Keratinocyte (primary cell): ENCODE data around the gene CBX2. TPM values are rescaled to one million over a fixed set of nuclear protein-coding genes. Genes with fewer than 3 reads are reported as not detected.

Experiments
- DNase-seq: peaks from one replicate; pipeline ENCODE4 v3.0.0-alpha.2; 2011; ENCODE audit warnings: low read depth, missing footprints, low spot score
- FAIRE-seq: peaks from 2 replicates; lab custom pipeline; 2011; peaks lifted over from hg19 to GRCh38; lab: Jason Lieb, UNC
- H2AFZ ChIP-seq: 2 replicates; pipeline ENCODE4 v1.6.0; 2012; ENCODE audit warnings: low read length, control low read depth, inconsistent platforms; ENCODE audit not compliant: control insufficient read depth
- H3K27ac ChIP-seq: 2 replicates; pipeline ENCODE4 v1.5.1; 2011; ENCODE audit warnings: low read length; ENCODE audit not compliant: control insufficient read depth, insufficient read depth
- H3K27me3 ChIP-seq: 3 replicates; pipeline ENCODE4 v1.6.0; 2011; ENCODE audit warnings: low read length; ENCODE audit not compliant: control insufficient read depth, insufficient read depth; ENCODE audit errors: extremely low read depth
- H3K36me3 ChIP-seq, 2 experiments: 2 replicates in 1 of 2; 3 replicates in 1 of 2; pipeline ENCODE4 v1.5.1; 2011; ENCODE audit warnings: low read length in 2 of 2, mild to moderate bottlenecking in 1 of 2; ENCODE audit not compliant: control insufficient read depth in 2 of 2, insufficient read depth in 2 of 2; ENCODE audit errors: extremely low read depth in 1 of 2
- H3K4me1 ChIP-seq: 3 replicates; pipeline ENCODE4 v1.5.1; 2011; ENCODE audit warnings: low read length; ENCODE audit not compliant: control insufficient read depth, insufficient read depth; ENCODE audit errors: extremely low read depth
- H3K4me2 ChIP-seq: 3 replicates; pipeline ENCODE4 v1.6.0; 2011; ENCODE audit warnings: low read depth, low read length; ENCODE audit not compliant: control insufficient read depth, insufficient read depth; ENCODE audit errors: extremely low read depth
- H3K4me3 ChIP-seq, 3 experiments: fragments of 200-600 bp in 1 of 3; sonication (generic) in 1 of 3; 2 replicates in 2 of 3; 3 replicates in 1 of 3; pipeline ENCODE4 v1.5.1; 2011 to 2016; ENCODE audit warnings: low read length in 3 of 3, mild to moderate bottlenecking in 3 of 3, control low read depth in 2 of 3, inconsistent platforms in 1 of 3, low read depth in 1 of 3, mixed read lengths in 1 of 3, mixed run types in 1 of 3, moderate library complexity in 1 of 3; ENCODE audit not compliant: control insufficient read depth in 2 of 3, insufficient read depth in 2 of 3; ENCODE audit errors: extremely low read depth in 1 of 3
- H3K79me2 ChIP-seq: 2 replicates; pipeline ENCODE4 v1.6.0; 2012; ENCODE audit warnings: low read length; ENCODE audit not compliant: control insufficient read depth, insufficient read depth
- H3K9ac ChIP-seq: 3 replicates; pipeline ENCODE4 v1.6.0; 2011; ENCODE audit warnings: low read length; ENCODE audit not compliant: control insufficient read depth, insufficient read depth; ENCODE audit errors: extremely low read depth
- H3K9me1 ChIP-seq: 3 replicates; pipeline ENCODE4 v1.6.0; 2011; ENCODE audit warnings: low read length; ENCODE audit not compliant: control insufficient read depth, insufficient read depth; ENCODE audit errors: extremely low read depth
- H3K9me3 ChIP-seq: 2 replicates; pipeline ENCODE4 v1.5.1; 2012; ENCODE audit warnings: low read depth, low read length; ENCODE audit not compliant: control insufficient read depth
- H4K20me1 ChIP-seq: 3 replicates; pipeline ENCODE4 v1.6.0; 2011; ENCODE audit warnings: low read length; ENCODE audit not compliant: control insufficient read depth, insufficient read depth; ENCODE audit errors: extremely low read depth
- EZH2 ChIP-seq: IDR thresholded peaks from one replicate; pipeline ENCODE4 v1.6.1; 2012; ENCODE audit warnings: inconsistent platforms, mild to moderate bottlenecking, low read length, moderate library complexity
- dilution Hi-C: fragments of 300-500 bp; cut with MboI; formaldehyde crosslinking; loops from one replicate; pipeline ENCODE4 v1.7.0; 2020; ENCODE audit warnings: low sequenced_read_pairs; ENCODE audit not compliant: extremely low pct_ligation_motif_present
- polyA plus RNA-seq, 5 experiments: library from polyadenylated mRNA; depleted of rRNA in 3 of 5; stranded (reverse) in 3 of 5; stranded (forward) in 1 of 5; unstranded in 1 of 5; fragments of >200 nt; gene quantifications; 1 replicate in 1 of 5; 2 replicates in 3 of 5; 3 replicates in 1 of 5; pipeline versions ENCODE4 v1.2.1 to v1.2.3, GENCODE V29; 2011 to 2012; ENCODE audit warnings: missing spikeins in 2 of 5, low read depth in 1 of 5, low replicate concordance in 1 of 5
- TF ChIP-seq, protein P1 (sequence below), 3 experiments: IDR thresholded peaks in 1 of 3; conservative IDR thresholded peaks in 1 of 3; optimal IDR thresholded peaks in 1 of 3; 2 replicates in 2 of 3; 3 replicates in 1 of 3; pipeline versions ENCODE3 to v1.5.1; 2011; ENCODE audit warnings: low read length in 3 of 3, mild to moderate bottlenecking in 3 of 3, moderate library complexity in 2 of 3, control low read depth in 1 of 3, inconsistent platforms in 1 of 3; ENCODE audit not compliant: insufficient read depth in 2 of 3; ENCODE audit errors: extremely low read depth in 1 of 3

CBX2 gene
- polyA plus RNA-seq, 1 donor (not counting 4 experiments of a cell fraction or from before 2014, with no cell fraction given), result 1.7 TPM

DNA sequence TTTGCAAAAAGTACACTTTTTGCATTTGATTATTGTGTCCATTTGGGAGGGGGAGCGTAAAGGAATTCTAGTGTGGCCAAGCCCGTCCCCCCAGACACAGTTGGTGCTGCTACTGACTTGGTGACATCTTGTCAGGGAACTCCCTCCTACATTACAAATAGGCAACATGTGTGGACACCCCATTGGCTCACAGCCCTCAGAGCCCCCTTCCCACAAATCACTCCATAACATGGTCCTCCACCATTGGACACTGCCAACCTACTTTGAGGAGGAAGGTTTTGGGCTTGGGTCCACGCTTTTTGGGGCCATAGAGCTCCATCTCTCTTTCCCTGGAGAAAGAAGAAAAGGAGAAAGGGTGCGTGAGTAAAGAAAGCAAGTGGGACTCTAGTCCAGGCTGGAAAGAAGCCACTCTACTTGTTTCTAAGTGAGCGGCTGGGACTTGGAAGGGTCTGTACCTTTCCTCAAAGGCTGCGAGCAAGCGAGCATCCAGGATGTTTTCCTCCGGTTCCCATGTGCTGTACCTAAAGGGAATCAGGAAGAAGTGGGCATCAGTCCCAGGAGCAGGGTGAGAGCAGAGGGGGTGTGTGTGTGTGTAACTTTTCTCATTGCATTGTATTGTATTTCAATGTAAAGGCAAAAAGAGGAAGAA, 18.0 kb downstream of the CBX2 start:
- FAIRE-seq, result no peak
- Histone ChIP-seq H3K36me3 (peaks cover 6 to 8% of the 10 kb centered on the region in 2 experiments), H2AFZ (no peak overlapping the region), H3K27ac (no peak overlapping the region), H3K9me3 (no peaks in the 10 kb centered on the region), H4K20me1 (no peaks in the 10 kb centered on the region), H3K27me3 (peaks cover 63% of the 10 kb centered on the region), H3K79me2 (no peaks in the 10 kb centered on the region), H3K4me3 (peak overlapping the region; percentile 73 to 82 (median 75)), H3K4me1 (peaks cover 41% of the 10 kb centered on the region), H3K4me2 (peak overlapping the region; percentile 88), H3K9me1 (no peaks in the 10 kb centered on the region), H3K9ac (peak overlapping the region; percentile 78)
- DNase-seq, result no peak
- TF ChIP-seq, protein P1, sequence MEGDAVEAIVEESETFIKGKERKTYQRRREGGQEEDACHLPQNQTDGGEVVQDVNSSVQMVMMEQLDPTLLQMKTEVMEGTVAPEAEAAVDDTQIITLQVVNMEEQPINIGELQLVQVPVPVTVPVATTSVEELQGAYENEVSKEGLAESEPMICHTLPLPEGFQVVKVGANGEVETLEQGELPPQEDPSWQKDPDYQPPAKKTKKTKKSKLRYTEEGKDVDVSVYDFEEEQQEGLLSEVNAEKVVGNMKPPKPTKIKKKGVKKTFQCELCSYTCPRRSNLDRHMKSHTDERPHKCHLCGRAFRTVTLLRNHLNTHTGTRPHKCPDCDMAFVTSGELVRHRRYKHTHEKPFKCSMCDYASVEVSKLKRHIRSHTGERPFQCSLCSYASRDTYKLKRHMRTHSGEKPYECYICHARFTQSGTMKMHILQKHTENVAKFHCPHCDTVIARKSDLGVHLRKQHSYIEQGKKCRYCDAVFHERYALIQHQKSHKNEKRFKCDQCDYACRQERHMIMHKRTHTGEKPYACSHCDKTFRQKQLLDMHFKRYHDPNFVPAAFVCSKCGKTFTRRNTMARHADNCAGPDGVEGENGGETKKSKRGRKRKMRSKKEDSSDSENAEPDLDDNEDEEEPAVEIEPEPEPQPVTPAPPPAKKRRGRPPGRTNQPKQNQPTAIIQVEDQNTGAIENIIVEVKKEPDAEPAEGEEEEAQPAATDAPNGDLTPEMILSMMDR (optimal IDR thresholded peaks at IDR 0.05 in 1 of 3, IDR thresholded peaks at IDR 0.05 in 1 of 3, conservative IDR thresholded peaks at IDR 0.05 in 1 of 3; ENCODE audit: extremely low read depth in 1 of 3, insufficient read depth in 2 of 3, low read length in 3 of 3), result no peak
- no peak for TF ChIP-seq EZH2
- dilution Hi-C loops, result no loop called here

DNA sequence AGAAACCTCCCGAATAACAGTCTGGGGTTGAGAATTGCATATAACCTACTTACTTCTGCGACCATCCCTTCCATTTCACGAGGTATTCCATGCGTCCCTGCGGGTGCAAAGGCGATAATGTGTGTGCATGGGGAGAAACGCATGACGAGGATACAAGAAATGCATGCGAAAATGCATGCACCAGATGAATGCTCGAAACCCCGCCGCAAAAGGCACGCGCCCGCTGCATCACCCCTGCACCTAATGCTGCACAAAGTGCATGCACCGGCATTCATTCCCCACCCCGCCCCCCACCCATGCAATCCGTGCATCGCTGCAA, 18.5 kb downstream of the CBX2 start:
- no peak for FAIRE-seq
- dilution Hi-C loops, result no loop called here
- Histone ChIP-seq H3K9me1 (no peaks in the 10 kb centered on the region), H3K9me3 (no peaks in the 10 kb centered on the region), H2AFZ (peak overlapping the region; percentile 28), H3K27me3 (peaks cover 63% of the 10 kb centered on the region), H3K79me2 (no peaks in the 10 kb centered on the region), H3K9ac (peak overlapping the region; percentile 78), H3K27ac (no peak overlapping the region), H3K36me3 (peaks cover 6 to 8% of the 10 kb centered on the region in 2 experiments), H3K4me1 (peaks cover 44% of the 10 kb centered on the region), H3K4me2 (peak overlapping the region; percentile 88), H3K4me3 (peak overlapping the region; percentile 73 to 82 (median 75)), H4K20me1 (no peaks in the 10 kb centered on the region)
- DNase-seq, result no peak
- TF ChIP-seq EZH2, result no peak
- TF ChIP-seq, protein P1 (optimal IDR thresholded peaks at IDR 0.05 in 1 of 3, IDR thresholded peaks at IDR 0.05 in 1 of 3, conservative IDR thresholded peaks at IDR 0.05 in 1 of 3; ENCODE audit: extremely low read depth in 1 of 3, insufficient read depth in 2 of 3, low read length in 3 of 3), result no peak
